Measurements from ENCODE around the gene SERP2. TPM values are rescaled to one million over a fixed set of nuclear protein-coding genes. Genes with fewer than 3 reads are reported as not detected.

The SERP2 gene
- total and polyA plus RNA-seq, 9 of the 15 experiments (the other 6 are each of a cell fraction or from before 2014, with no cell fraction given) = 0.13 TPM; not detected in 8

- Histone ChIP-seq H3K27me3 (ENCODE audit: control insufficient read depth in 2 of 2, insufficient read depth in 2 of 2, low read length in 2 of 2) (no peaks in the 10 kb centered on the region; a peak in 1 of 5 replicates), H3K36me3 (ENCODE audit: control insufficient read depth, insufficient read depth, low read length) (no peaks in the 10 kb centered on the region), H4K20me1 (replicated peaks; ENCODE audit: control insufficient read depth, insufficient read depth, low read length) (no peaks in the 10 kb centered on the region), H3K4me2 (ENCODE audit: insufficient read depth, low read length) (no peak overlapping the region), H3K9ac (ENCODE audit: insufficient read depth in 1 of 2, low read depth in 2 of 2, low read length in 2 of 2) (no peak overlapping the region), H2AFZ (ENCODE audit: low read depth, low read length) (no peak overlapping the region), H3K79me2 (ENCODE audit: control insufficient read depth, insufficient read depth, low read length) (no peaks in the 10 kb centered on the region), H3K27ac (ENCODE audit: extremely low read depth, low read depth, low read length) (no peak overlapping the region), H3K4me3 (no peak overlapping the region), H3K4me1 (replicated peaks in 1 of 2; ENCODE audit: control insufficient read depth in 2 of 2, insufficient read depth in 2 of 2, low read length in 2 of 2) (peaks cover 2 to 16% of the 10 kb centered on the region in 2 experiments; a peak in 3 of 5 replicates), H3K9me3 (replicated peaks; ENCODE audit: control insufficient read depth, insufficient read depth, low read depth, low read length) (no peaks in the 10 kb centered on the region), H3K9me1 (ENCODE audit: control insufficient read depth, insufficient read depth, low read length) (no peaks in the 10 kb centered on the region)
- in situ Hi-C loops (cut with MboI) = no loop called here
- no TSS peak for BruUV-seq (replicated peaks)
- FAIRE-seq = no peak
- DNase-seq (ENCODE audit: extremely low read depth in 1 of 4, low spot score in 3 of 4) = no peak
- 42% methylated on average over 3 of the region's 3 CpGs for WGBS (ENCODE audit: insufficient coverage, low coverage, missing lambda C conversion rate)
- intact Hi-C loops (cut with micrococcal nuclease) = no loop called here
- TF ChIP-seq, protein P1, sequence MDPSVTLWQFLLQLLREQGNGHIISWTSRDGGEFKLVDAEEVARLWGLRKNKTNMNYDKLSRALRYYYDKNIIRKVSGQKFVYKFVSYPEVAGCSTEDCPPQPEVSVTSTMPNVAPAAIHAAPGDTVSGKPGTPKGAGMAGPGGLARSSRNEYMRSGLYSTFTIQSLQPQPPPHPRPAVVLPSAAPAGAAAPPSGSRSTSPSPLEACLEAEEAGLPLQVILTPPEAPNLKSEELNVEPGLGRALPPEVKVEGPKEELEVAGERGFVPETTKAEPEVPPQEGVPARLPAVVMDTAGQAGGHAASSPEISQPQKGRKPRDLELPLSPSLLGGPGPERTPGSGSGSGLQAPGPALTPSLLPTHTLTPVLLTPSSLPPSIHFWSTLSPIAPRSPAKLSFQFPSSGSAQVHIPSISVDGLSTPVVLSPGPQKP (CRISPR knock-in tag; IDR thresholded peaks at IDR 0.05) = no peak
- TF ChIP-seq HOXB6 (CRISPR knock-in tag; IDR thresholded peaks at IDR 0.05; ENCODE audit: borderline replicate concordance) (no peak), GTF2A2 (tag; IDR thresholded peaks at IDR 0.05) (no peak), ZBTB17 (CRISPR knock-in tag; IDR thresholded peaks at IDR 0.05) (no peak), ZNF133 (CRISPR knock-in tag; IDR thresholded peaks at IDR 0.05) (no peak), HDAC2 (IDR thresholded peaks at IDR 0.05) (no peak), POLR2H (tag; IDR thresholded peaks at IDR 0.05; ENCODE audit: low read depth) (no peak), ZNF224 (CRISPR knock-in tag; IDR thresholded peaks at IDR 0.05) (no peak), POLR2G (IDR thresholded peaks at IDR 0.05; ENCODE audit: low read depth, low read length) (no peak), ETV6 (IDR thresholded peaks at IDR 0.05; ENCODE audit: borderline replicate concordance in 1 of 2, low read depth in 2 of 2, low read length in 1 of 2) (no peak), ETV6 (CRISPR knock-in tag; IDR thresholded peaks at IDR 0.05; ENCODE audit: borderline replicate concordance) (no peak), SMARCC2 (IDR thresholded peaks at IDR 0.05; ENCODE audit: low read depth) (no peak), POLR2AphosphoS2 (IDR thresholded peaks at IDR 0.05; ENCODE audit: low read length) (no peak), ESRRB (CRISPR knock-in tag; IDR thresholded peaks at IDR 0.05; ENCODE audit: borderline replicate concordance) (no peak), U2AF2 (optimal IDR thresholded peaks at IDR 0.05; ENCODE audit: low read depth, low read length) (no peak), ZKSCAN3 (CRISPR knock-in tag; IDR thresholded peaks at IDR 0.05) (no peak), KAT8 (IDR thresholded peaks at IDR 0.05; ENCODE audit: low read depth) (no peak), MAFK (IDR thresholded peaks at IDR 0.05; ENCODE audit: low read length) (no peak), ZBTB26 (CRISPR knock-in tag; IDR thresholded peaks at IDR 0.05) (no peak)
- TF ChIP-seq, protein P2, sequence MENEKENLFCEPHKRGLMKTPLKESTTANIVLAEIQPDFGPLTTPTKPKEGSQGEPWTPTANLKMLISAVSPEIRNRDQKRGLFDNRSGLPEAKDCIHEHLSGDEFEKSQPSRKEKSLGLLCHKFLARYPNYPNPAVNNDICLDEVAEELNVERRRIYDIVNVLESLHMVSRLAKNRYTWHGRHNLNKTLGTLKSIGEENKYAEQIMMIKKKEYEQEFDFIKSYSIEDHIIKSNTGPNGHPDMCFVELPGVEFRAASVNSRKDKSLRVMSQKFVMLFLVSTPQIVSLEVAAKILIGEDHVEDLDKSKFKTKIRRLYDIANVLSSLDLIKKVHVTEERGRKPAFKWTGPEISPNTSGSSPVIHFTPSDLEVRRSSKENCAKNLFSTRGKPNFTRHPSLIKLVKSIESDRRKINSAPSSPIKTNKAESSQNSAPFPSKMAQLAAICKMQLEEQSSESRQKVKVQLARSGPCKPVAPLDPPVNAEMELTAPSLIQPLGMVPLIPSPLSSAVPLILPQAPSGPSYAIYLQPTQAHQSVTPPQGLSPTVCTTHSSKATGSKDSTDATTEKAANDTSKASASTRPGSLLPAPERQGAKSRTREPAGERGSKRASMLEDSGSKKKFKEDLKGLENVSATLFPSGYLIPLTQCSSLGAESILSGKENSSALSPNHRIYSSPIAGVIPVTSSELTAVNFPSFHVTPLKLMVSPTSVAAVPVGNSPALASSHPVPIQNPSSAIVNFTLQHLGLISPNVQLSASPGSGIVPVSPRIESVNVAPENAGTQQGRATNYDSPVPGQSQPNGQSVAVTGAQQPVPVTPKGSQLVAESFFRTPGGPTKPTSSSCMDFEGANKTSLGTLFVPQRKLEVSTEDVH (IDR thresholded peaks at IDR 0.05; ENCODE audit: low read depth, partially characterized antibody) = no peak
- no peak for ATAC-seq
- ChIA-PET CTCF (ENCODE audit: low intra/inter-chr PET ratio) (no interaction called here), POLR2A (interaction anchor here (0.5 kb wide), 1 partner anchor 23 kb away, joined by 3 read pairs; no protein-coding TSS in a partner anchor)
Observed at GRCh38 chr13:44365008-44365407, 8.6 kb upstream of the SERP2 start.

Measured in K562 (cell line).